NCI-H146 treated with DMSO at 0.1 percent for 48 hours (cell line): Measurements from ENCODE around the gene TMEM191B.
"Not testable (repeated sequence)": the region's sequence is repeated elsewhere in the genome, so short reads cannot be mapped to it uniquely, and the experiment has no call there.

Experiments
- DNase-seq: peaks from one replicate; lab custom pipeline; 2025; ENCODE audit not compliant: unreplicated experiment; lab: John Stamatoyannopoulos, UW

The TMEM191B gene

GRCh38 chr22:18554280-18555256, 27.0 kb downstream of the TMEM191B start:
- not testable (repeated sequence) for DNase-seq

- not testable (repeated sequence) for DNase-seq
Observed at GRCh38 chr22:18558516-18558915, 30.9 kb downstream of the TMEM191B start.

GRCh38 chr22:18558939-18559338, 31.3 kb downstream of the TMEM191B start:
- not testable (repeated sequence) for DNase-seq

GRCh38 chr22:18560099-18560974, 32.7 kb downstream of the TMEM191B start:
- DNase-seq, result not testable (repeated sequence)

GRCh38 chr22:18570509-18571246, 43.1 kb downstream of the TMEM191B start:
- DNase-seq, result not testable (repeated sequence)

- DNase-seq, result not testable (repeated sequence)
Observed at GRCh38 chr22:18573483-18574164, 46.0 kb downstream of the TMEM191B start.

- not testable (repeated sequence) for DNase-seq
Observed at GRCh38 chr22:18574555-18574954, 47.0 kb downstream of the TMEM191B start.

GRCh38 chr22:18575686-18576085, 48.1 kb downstream of the TMEM191B start:
- not testable (repeated sequence) for DNase-seq

GRCh38 chr22:18577090-18577818, 49.7 kb downstream of the TMEM191B start:
- not testable (repeated sequence) for DNase-seq

- not testable (repeated sequence) for DNase-seq
Observed at GRCh38 chr22:18577847-18578246, 50.2 kb downstream of the TMEM191B start.
